ENCODE measurements around the gene LAMC2.
A peak's percentile ranks its signal among the peaks of the same experiment; 100 is the strongest.

The LAMC2 gene

GRCh38 chr1:183259924-183260323 lies 73.9 kb downstream of the LAMC2 start:
- Histone ChIP-seq H3K4me3 (ENCODE audit: low read length in 2 of 2) (no peak overlapping the region), H3K36me3 (replicated peaks in 1 of 2; ENCODE audit: control insufficient read depth in 2 of 2, insufficient read depth in 2 of 2, low read length in 2 of 2) (no peaks in the 10 kb centered on the region), H2AFZ (ENCODE audit: low read length) (no peak overlapping the region), H2BK120ac (ENCODE audit: low read depth, low read length) (no peak overlapping the region), H2BK5ac (ENCODE audit: low read length) (no peak overlapping the region), H2BK12ac (ENCODE audit: low read length) (no peak overlapping the region), H3K23ac (ENCODE audit: low read depth, low read length, poor library complexity) (no peak overlapping the region), H2AK5ac (ENCODE audit: low read depth, low read length) (no peak overlapping the region), H2BK15ac (ENCODE audit: low read length) (no peak overlapping the region), H3K14ac (ENCODE audit: low read length) (no peak overlapping the region), H3K27me3 (ENCODE audit: control insufficient read depth in 3 of 3, insufficient read depth in 3 of 3, low read depth in 1 of 3, low read length in 3 of 3) (peaks cover 0 to 3% (median 0%) of the 10 kb centered on the region in 3 experiments), H3K4ac (ENCODE audit: low read length) (no peak overlapping the region), H3K4me1 (ENCODE audit: control insufficient read depth in 2 of 2, insufficient read depth in 1 of 2, low read depth in 1 of 2, low read length in 2 of 2) (no peaks in the 10 kb centered on the region), H3K4me2 (ENCODE audit: insufficient read depth, low read length, poor library complexity, severe bottlenecking) (no peak overlapping the region), H3K9me3 (replicated peaks in 1 of 2; ENCODE audit: control insufficient read depth in 2 of 2, insufficient read depth in 1 of 2, low read depth in 1 of 2, low read length in 2 of 2) (no peaks in the 10 kb centered on the region), H3K79me1 (ENCODE audit: low read depth, low read length) (no peaks in the 10 kb centered on the region), H3K9ac (ENCODE audit: low read depth, low read length, poor library complexity) (no peak overlapping the region), H3K18ac (ENCODE audit: low read length) (no peak overlapping the region), H4K91ac (ENCODE audit: low read depth, low read length, poor library complexity) (no peak overlapping the region), H3K27ac (replicated peaks; ENCODE audit: low read length) (no peak overlapping the region), H4K8ac (ENCODE audit: low read depth, low read length) (no peak overlapping the region)
- no peak for DNase-seq (ENCODE audit: low spot score)
- WGBS, 2 donors (ENCODE audit: extremely low coverage in 2 of 2, insufficient read length in 2 of 2, insufficient replicate concordance in 1 of 2), result no CpG with 5 or more reads among the region's 5 CpGs

- Histone ChIP-seq H3K9ac (ENCODE audit: low read depth, low read length, poor library complexity) (no peak overlapping the region), H3K23ac (ENCODE audit: low read depth, low read length, poor library complexity) (no peak overlapping the region), H3K4me2 (ENCODE audit: insufficient read depth, low read length, poor library complexity, severe bottlenecking) (no peak overlapping the region), H3K27me3 (ENCODE audit: control insufficient read depth in 3 of 3, insufficient read depth in 3 of 3, low read depth in 1 of 3, low read length in 3 of 3) (peaks cover 0 to 3% (median 0%) of the 10 kb centered on the region in 3 experiments), H4K8ac (ENCODE audit: low read depth, low read length) (no peak overlapping the region), H3K18ac (ENCODE audit: low read length) (no peak overlapping the region), H4K91ac (ENCODE audit: low read depth, low read length, poor library complexity) (no peak overlapping the region), H2AFZ (ENCODE audit: low read length) (no peak overlapping the region), H2BK15ac (ENCODE audit: low read length) (no peak overlapping the region), H3K27ac (replicated peaks; ENCODE audit: low read length) (no peak overlapping the region), H3K36me3 (replicated peaks in 1 of 2; ENCODE audit: control insufficient read depth in 2 of 2, insufficient read depth in 2 of 2, low read length in 2 of 2) (no peaks in the 10 kb centered on the region), H3K9me3 (replicated peaks in 1 of 2; ENCODE audit: control insufficient read depth in 2 of 2, insufficient read depth in 1 of 2, low read depth in 1 of 2, low read length in 2 of 2) (no peaks in the 10 kb centered on the region), H2BK12ac (ENCODE audit: low read length) (no peak overlapping the region), H3K4me3 (ENCODE audit: low read length in 2 of 2) (no peak overlapping the region), H2BK120ac (ENCODE audit: low read depth, low read length) (no peak overlapping the region), H3K79me1 (ENCODE audit: low read depth, low read length) (no peaks in the 10 kb centered on the region), H2AK5ac (ENCODE audit: low read depth, low read length) (no peak overlapping the region), H3K14ac (ENCODE audit: low read length) (no peak overlapping the region), H3K4ac (ENCODE audit: low read length) (no peak overlapping the region), H2BK5ac (ENCODE audit: low read length) (no peak overlapping the region), H3K4me1 (ENCODE audit: control insufficient read depth in 2 of 2, insufficient read depth in 1 of 2, low read depth in 1 of 2, low read length in 2 of 2) (no peaks in the 10 kb centered on the region)
- no CpG with 5 or more reads among the region's 5 CpGs for WGBS, 2 donors (ENCODE audit: extremely low coverage in 2 of 2, insufficient read length in 2 of 2, insufficient replicate concordance in 1 of 2)
- no peak for DNase-seq (ENCODE audit: low spot score)
Measured at GRCh38 chr1:183262628-183263200, 76.7 kb downstream of the LAMC2 start.

DNA sequence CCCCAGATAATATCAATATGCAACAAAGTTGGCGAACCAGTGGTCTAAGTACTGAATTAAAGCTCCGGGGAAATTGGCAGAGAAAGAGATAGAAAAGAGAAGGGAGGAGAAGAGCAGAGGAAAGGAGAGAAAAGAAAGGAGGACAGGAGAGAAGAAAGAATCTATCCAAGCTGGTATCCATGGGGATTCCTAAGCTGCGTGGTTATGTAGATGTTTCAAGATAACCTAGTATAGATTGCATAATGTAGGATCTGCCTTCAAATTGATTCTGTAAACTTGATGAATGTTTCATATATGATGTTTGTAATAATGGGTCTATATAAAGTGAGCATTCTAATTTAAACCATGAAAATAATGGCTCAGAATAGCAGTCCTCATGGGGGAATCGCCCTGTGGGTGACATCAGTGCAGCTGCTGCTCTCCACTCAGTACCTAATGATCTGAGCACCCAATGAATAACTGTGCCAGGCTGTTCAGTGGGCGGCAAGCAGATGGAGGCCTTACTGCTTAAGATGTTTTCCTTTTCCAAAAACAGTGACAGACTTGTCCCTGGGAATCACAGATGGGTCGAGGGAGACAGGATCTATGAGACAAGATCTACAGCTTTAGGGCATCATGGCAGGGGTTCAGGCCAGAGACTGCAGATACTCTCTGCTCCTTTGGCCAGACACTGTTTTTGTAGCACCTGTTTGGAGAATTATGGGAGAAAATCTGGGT lies 78.0 kb downstream of the LAMC2 start:
- Histone ChIP-seq H2AK5ac (ENCODE audit: low read depth, low read length) (no peak overlapping the region), H3K14ac (ENCODE audit: low read length) (no peak overlapping the region), H3K4ac (ENCODE audit: low read length) (no peak overlapping the region), H3K18ac (ENCODE audit: low read length) (no peak overlapping the region), H4K8ac (ENCODE audit: low read depth, low read length) (no peak overlapping the region), H3K27me3 (ENCODE audit: control insufficient read depth in 3 of 3, insufficient read depth in 3 of 3, low read depth in 1 of 3, low read length in 3 of 3) (peaks cover 0 to 3% (median 0%) of the 10 kb centered on the region in 3 experiments), H3K79me1 (ENCODE audit: low read depth, low read length) (no peaks in the 10 kb centered on the region), H3K4me1 (ENCODE audit: control insufficient read depth in 2 of 2, insufficient read depth in 1 of 2, low read depth in 1 of 2, low read length in 2 of 2) (no peaks in the 10 kb centered on the region), H3K27ac (replicated peaks; ENCODE audit: low read length) (no peak overlapping the region), H2BK120ac (ENCODE audit: low read depth, low read length) (no peak overlapping the region), H2BK5ac (ENCODE audit: low read length) (no peak overlapping the region), H3K9ac (ENCODE audit: low read depth, low read length, poor library complexity) (no peak overlapping the region), H2BK12ac (ENCODE audit: low read length) (no peak overlapping the region), H3K9me3 (replicated peaks in 1 of 2; ENCODE audit: control insufficient read depth in 2 of 2, insufficient read depth in 1 of 2, low read depth in 1 of 2, low read length in 2 of 2) (no peaks in the 10 kb centered on the region), H3K36me3 (replicated peaks in 1 of 2; ENCODE audit: control insufficient read depth in 2 of 2, insufficient read depth in 2 of 2, low read length in 2 of 2) (no peaks in the 10 kb centered on the region), H2BK15ac (ENCODE audit: low read length) (no peak overlapping the region), H3K23ac (ENCODE audit: low read depth, low read length, poor library complexity) (no peak overlapping the region), H4K91ac (ENCODE audit: low read depth, low read length, poor library complexity) (no peak overlapping the region), H3K4me2 (ENCODE audit: insufficient read depth, low read length, poor library complexity, severe bottlenecking) (no peak overlapping the region), H3K4me3 (ENCODE audit: low read length in 2 of 2) (no peak overlapping the region), H2AFZ (ENCODE audit: low read length) (no peak overlapping the region)
- DNase-seq (ENCODE audit: low spot score), result no peak
- WGBS, 2 donors (ENCODE audit: extremely low coverage in 2 of 2, insufficient read length in 2 of 2, insufficient replicate concordance in 1 of 2), result no CpG with 5 or more reads among the region's 6 CpGs

DNA sequence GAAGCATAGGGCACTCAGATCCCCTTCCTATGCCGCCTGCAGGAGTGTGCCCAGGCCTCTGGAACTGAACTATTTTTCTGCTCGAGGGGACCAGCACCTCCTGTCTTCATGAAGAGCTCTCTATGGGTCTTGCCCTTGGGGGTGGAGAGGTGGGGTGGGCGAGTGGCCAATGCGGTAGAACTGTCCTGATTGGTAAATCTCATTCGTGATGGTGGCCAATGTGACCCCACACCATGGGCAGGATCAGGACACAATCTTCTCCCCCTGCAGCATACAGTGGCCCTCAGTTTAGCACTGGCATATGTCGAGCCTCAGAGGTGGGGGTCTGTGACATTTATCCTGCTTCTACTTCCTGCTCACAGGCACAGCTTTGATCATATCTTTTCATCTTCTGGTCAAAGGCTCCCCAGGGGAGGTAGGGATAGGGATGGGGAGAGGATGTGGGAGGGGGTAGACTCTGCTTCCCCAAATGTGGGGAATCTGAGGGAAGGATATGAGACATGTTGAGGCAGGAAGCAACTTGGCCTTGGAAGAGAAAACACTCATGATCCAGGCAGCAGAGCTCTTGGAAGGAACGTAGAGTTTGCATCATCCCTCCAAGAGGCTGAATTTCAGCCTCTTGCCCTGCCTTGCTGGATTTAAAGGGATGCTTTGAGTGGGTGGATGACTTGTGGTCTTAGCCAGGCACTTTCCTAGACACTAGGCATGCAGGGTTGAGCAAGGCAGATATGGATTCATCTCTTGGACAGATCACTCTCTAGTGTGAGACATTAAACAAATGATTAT lies 81.8 kb downstream of the LAMC2 start:
- Histone ChIP-seq H3K4ac (ENCODE audit: low read length) (no peak overlapping the region), H2BK120ac (ENCODE audit: low read depth, low read length) (peak overlapping the region; percentile 23), H4K91ac (ENCODE audit: low read depth, low read length, poor library complexity) (no peak overlapping the region), H4K8ac (ENCODE audit: low read depth, low read length) (no peak overlapping the region), H3K27ac (replicated peaks; ENCODE audit: low read length) (no peak overlapping the region), H2AFZ (ENCODE audit: low read length) (peak overlapping the region; percentile 45), H3K9ac (ENCODE audit: low read depth, low read length, poor library complexity) (no peak overlapping the region), H3K14ac (ENCODE audit: low read length) (no peak overlapping the region), H2AK5ac (ENCODE audit: low read depth, low read length) (peak overlapping the region; percentile 48), H3K36me3 (replicated peaks in 1 of 2; ENCODE audit: control insufficient read depth in 2 of 2, insufficient read depth in 2 of 2, low read length in 2 of 2) (no peaks in the 10 kb centered on the region), H3K9me3 (replicated peaks in 1 of 2; ENCODE audit: control insufficient read depth in 2 of 2, insufficient read depth in 1 of 2, low read depth in 1 of 2, low read length in 2 of 2) (no peaks in the 10 kb centered on the region), H3K23ac (ENCODE audit: low read depth, low read length, poor library complexity) (peak overlapping the region; percentile 40), H3K4me1 (ENCODE audit: control insufficient read depth in 2 of 2, insufficient read depth in 1 of 2, low read depth in 1 of 2, low read length in 2 of 2) (peaks cover 0 to 1% of the 10 kb centered on the region in 2 donors), H3K27me3 (ENCODE audit: control insufficient read depth in 3 of 3, insufficient read depth in 3 of 3, low read depth in 1 of 3, low read length in 3 of 3) (peaks cover 0 to 3% (median 0%) of the 10 kb centered on the region in 3 experiments), H3K18ac (ENCODE audit: low read length) (no peak overlapping the region), H2BK15ac (ENCODE audit: low read length) (peak overlapping the region; percentile 53), H2BK12ac (ENCODE audit: low read length) (no peak overlapping the region), H2BK5ac (ENCODE audit: low read length) (no peak overlapping the region), H3K79me1 (ENCODE audit: low read depth, low read length) (no peaks in the 10 kb centered on the region), H3K4me2 (ENCODE audit: insufficient read depth, low read length, poor library complexity, severe bottlenecking) (no peak overlapping the region), H3K4me3 (ENCODE audit: low read length in 2 of 2) (no peak overlapping the region)
- WGBS, 2 donors (ENCODE audit: extremely low coverage in 2 of 2, insufficient read length in 2 of 2, insufficient replicate concordance in 1 of 2), result no CpG with 5 or more reads among the region's 7 CpGs
- no peak for DNase-seq (ENCODE audit: low spot score)

All from neuronal stem cell (in vitro differentiated cells).